ENCODE data around the gene TM2D3. TPM values are rescaled to one million over a fixed set of nuclear protein-coding genes. Genes with fewer than 3 reads are reported as not detected.
"Not testable (repeated sequence)": the region's sequence is repeated elsewhere in the genome, so short reads cannot be mapped to it uniquely, and the experiment has no call there.

TM2D3 gene
- total RNA-seq, 1 donor from 2014 or later: 49.6 TPM

GRCh38 chr15:101657968-101658784, 6.0 kb upstream of the TM2D3 start:
- no peaks in the 10 kb centered on the region for H3K27me3 ChIP-seq (ENCODE audit: control insufficient read depth in 3 of 3, insufficient read depth in 3 of 3, low read length in 3 of 3)
- H3K4me3 ChIP-seq (ENCODE audit: low read length in 3 of 3): no peak overlapping the region
- no peak overlapping the region for H3K27ac ChIP-seq (ENCODE audit: low read depth, low read length)
- peaks cover 13 to 21% (median 16%) of the 10 kb centered on the region in 3 donors for H3K36me3 ChIP-seq (ENCODE audit: control insufficient read depth in 3 of 3, insufficient read depth in 3 of 3, low read length in 3 of 3)
- no peaks in the 10 kb centered on the region for H3K9me3 ChIP-seq (ENCODE audit: control insufficient read depth in 3 of 3, low read length in 3 of 3)
- no peak overlapping the region for H3K9ac ChIP-seq (ENCODE audit: low read depth in 1 of 3, low read length in 3 of 3)
- peaks cover 0 to 2% (median 1%) of the 10 kb centered on the region in 3 donors for H3K4me1 ChIP-seq (ENCODE audit: control insufficient read depth in 3 of 3, insufficient read depth in 3 of 3, low read length in 3 of 3)

DNA sequence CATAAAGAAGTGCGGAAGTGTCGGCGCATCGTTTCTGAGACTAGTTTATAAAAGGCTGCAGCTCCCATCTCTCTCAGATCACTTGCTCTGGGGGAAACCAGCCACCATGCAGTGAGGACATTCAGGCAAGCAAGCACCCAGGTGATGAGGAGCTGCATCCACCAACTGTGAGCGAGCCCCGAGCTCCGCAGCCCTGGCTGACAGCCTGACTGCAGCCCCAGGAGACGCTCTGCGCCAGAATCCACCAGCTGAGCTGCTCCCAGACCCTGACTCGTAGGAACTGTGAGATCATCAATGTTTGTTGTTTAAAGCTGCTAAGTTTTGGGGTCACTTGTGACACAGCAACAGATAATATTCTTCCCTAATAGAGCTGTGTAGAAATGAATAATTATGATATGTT, 5.0 kb upstream of the TM2D3 start:
- Histone ChIP-seq H3K4me1 (ENCODE audit: control insufficient read depth in 3 of 3, insufficient read depth in 3 of 3, low read length in 3 of 3) (peaks cover 3 to 10% (median 6%) of the 10 kb centered on the region in 3 donors), H3K27ac (ENCODE audit: low read depth, low read length) (no peak overlapping the region), H3K9me3 (ENCODE audit: control insufficient read depth in 3 of 3, low read length in 3 of 3) (no peaks in the 10 kb centered on the region), H3K36me3 (ENCODE audit: control insufficient read depth in 3 of 3, insufficient read depth in 3 of 3, low read length in 3 of 3) (peaks cover 13 to 21% (median 16%) of the 10 kb centered on the region in 3 donors), H3K9ac (ENCODE audit: low read depth in 1 of 3, low read length in 3 of 3) (no peak overlapping the region), H3K4me3 (ENCODE audit: low read length in 3 of 3) (no peak overlapping the region), H3K27me3 (ENCODE audit: control insufficient read depth in 3 of 3, insufficient read depth in 3 of 3, low read length in 3 of 3) (no peaks in the 10 kb centered on the region)

DNA sequence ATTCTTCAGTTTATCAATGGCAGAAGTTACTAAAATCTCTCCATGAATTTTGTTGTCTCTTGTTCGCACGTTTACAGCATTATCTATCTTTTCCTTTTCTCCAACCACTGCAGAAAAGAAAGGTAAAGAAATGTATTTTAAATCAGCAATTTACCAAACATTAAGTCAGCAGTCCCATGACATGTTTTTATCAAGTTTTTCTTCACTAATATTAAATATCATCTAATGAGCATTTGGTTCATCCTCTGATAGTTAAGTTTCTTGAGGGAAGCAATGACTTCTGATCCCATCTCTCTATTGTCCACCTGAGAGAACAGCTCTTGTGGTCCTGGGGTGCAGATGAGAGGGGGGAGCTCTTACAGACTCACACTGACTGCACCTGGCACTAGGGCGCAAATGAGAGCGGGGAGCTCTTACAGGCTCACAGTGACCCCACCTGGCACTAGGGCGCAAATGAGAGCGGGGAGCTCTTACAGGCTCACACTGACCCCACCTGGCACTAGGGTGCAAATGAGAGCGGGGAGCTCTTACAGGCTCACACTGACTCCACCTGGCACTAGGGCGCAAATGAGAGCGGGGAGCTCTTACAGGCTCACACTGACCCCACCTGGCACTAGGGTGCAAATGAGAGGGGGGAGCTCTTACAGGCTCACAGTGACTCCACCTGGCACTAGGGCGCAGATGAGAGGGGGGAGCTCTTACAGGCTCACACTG, 2.6 kb upstream of the TM2D3 start:
- Histone ChIP-seq H3K27ac (ENCODE audit: low read depth, low read length) (peak overlapping the region; percentile 1), H3K36me3 (ENCODE audit: control insufficient read depth in 3 of 3, insufficient read depth in 3 of 3, low read length in 3 of 3) (peaks cover 5 to 12% (median 6%) of the 10 kb centered on the region in 3 donors), H3K4me1 (ENCODE audit: control insufficient read depth in 3 of 3, insufficient read depth in 3 of 3, low read length in 3 of 3) (peaks cover 17 to 30% (median 23%) of the 10 kb centered on the region in 3 donors)
- H3K4me3 ChIP-seq (ENCODE audit: low read length in 3 of 3); H3K9ac ChIP-seq (ENCODE audit: low read depth in 1 of 3, low read length in 3 of 3); H3K9me3 ChIP-seq (ENCODE audit: control insufficient read depth in 3 of 3, low read length in 3 of 3); H3K27me3 ChIP-seq (ENCODE audit: control insufficient read depth in 3 of 3, insufficient read depth in 3 of 3, low read length in 3 of 3): not testable (repeated sequence)

- Histone ChIP-seq H3K27me3 (ENCODE audit: control insufficient read depth in 3 of 3, insufficient read depth in 3 of 3, low read length in 3 of 3) (no peaks in the 10 kb centered on the region), H3K9ac (ENCODE audit: low read depth in 1 of 3, low read length in 3 of 3) (no peak overlapping the region), H3K9me3 (ENCODE audit: control insufficient read depth in 3 of 3, low read length in 3 of 3) (no peaks in the 10 kb centered on the region), H3K4me3 (ENCODE audit: low read length in 3 of 3) (no peak overlapping the region), H3K36me3 (ENCODE audit: control insufficient read depth in 3 of 3, insufficient read depth in 3 of 3, low read length in 3 of 3) (peaks cover 4 to 15% (median 8%) of the 10 kb centered on the region in 3 donors), H3K4me1 (ENCODE audit: control insufficient read depth in 3 of 3, insufficient read depth in 3 of 3, low read length in 3 of 3) (peaks cover 18 to 32% (median 29%) of the 10 kb centered on the region in 3 donors), H3K27ac (ENCODE audit: low read depth, low read length) (peak overlapping the region; percentile 1)
Measured at GRCh38 chr15:101654171-101654570, 2.0 kb upstream of the TM2D3 start.

- Histone ChIP-seq H3K27me3 (ENCODE audit: control insufficient read depth in 3 of 3, insufficient read depth in 3 of 3, low read length in 3 of 3) (no peaks in the 10 kb centered on the region), H3K4me1 (ENCODE audit: control insufficient read depth in 3 of 3, insufficient read depth in 3 of 3, low read length in 3 of 3) (peaks cover 18 to 32% (median 29%) of the 10 kb centered on the region in 3 donors), H3K9ac (ENCODE audit: low read depth in 1 of 3, low read length in 3 of 3) (peak overlapping the region; percentile 94 to 97 (median 96)), H3K9me3 (ENCODE audit: control insufficient read depth in 3 of 3, low read length in 3 of 3) (no peaks in the 10 kb centered on the region), H3K36me3 (ENCODE audit: control insufficient read depth in 3 of 3, insufficient read depth in 3 of 3, low read length in 3 of 3) (peaks cover 10 to 20% (median 17%) of the 10 kb centered on the region in 3 donors), H3K4me3 (ENCODE audit: low read length in 3 of 3) (peak overlapping the region; percentile 90 to 98 (median 97)), H3K27ac (ENCODE audit: low read depth, low read length) (peak overlapping the region; percentile 96)
Measured at GRCh38 chr15:101652786-101653430, 727 bp upstream of the TM2D3 start.

- Histone ChIP-seq H3K9me3 (ENCODE audit: control insufficient read depth in 3 of 3, low read length in 3 of 3) (no peaks in the 10 kb centered on the region), H3K36me3 (ENCODE audit: control insufficient read depth in 3 of 3, insufficient read depth in 3 of 3, low read length in 3 of 3) (peaks cover 10 to 28% (median 15%) of the 10 kb centered on the region in 3 donors), H3K9ac (ENCODE audit: low read depth in 1 of 3, low read length in 3 of 3) (peak overlapping the region; percentile 96 to 97 (median 96)), H3K4me3 (ENCODE audit: low read length in 3 of 3) (peak overlapping the region; percentile 97 to 98 (median 97)), H3K27me3 (ENCODE audit: control insufficient read depth in 3 of 3, insufficient read depth in 3 of 3, low read length in 3 of 3) (no peaks in the 10 kb centered on the region), H3K4me1 (ENCODE audit: control insufficient read depth in 3 of 3, insufficient read depth in 3 of 3, low read length in 3 of 3) (peaks cover 25 to 38% (median 30%) of the 10 kb centered on the region in 3 donors), H3K27ac (ENCODE audit: low read depth, low read length) (peak overlapping the region; percentile 96)
Measured at GRCh38 chr15:101651554-101652097, 555 bp downstream of the TM2D3 start.

- Histone ChIP-seq H3K4me1 (ENCODE audit: control insufficient read depth in 3 of 3, insufficient read depth in 3 of 3, low read length in 3 of 3) (peaks cover 26 to 43% (median 35%) of the 10 kb centered on the region in 3 donors), H3K9ac (ENCODE audit: low read depth in 1 of 3, low read length in 3 of 3) (peak overlapping the region in 2 of 3 donors; percentile 4 to 10), H3K9me3 (ENCODE audit: control insufficient read depth in 3 of 3, low read length in 3 of 3) (no peaks in the 10 kb centered on the region), H3K4me3 (ENCODE audit: low read length in 3 of 3) (no peak overlapping the region), H3K27ac (ENCODE audit: low read depth, low read length) (no peak overlapping the region), H3K36me3 (ENCODE audit: control insufficient read depth in 3 of 3, insufficient read depth in 3 of 3, low read length in 3 of 3) (peaks cover 10 to 35% (median 20%) of the 10 kb centered on the region in 3 donors), H3K27me3 (ENCODE audit: control insufficient read depth in 3 of 3, insufficient read depth in 3 of 3, low read length in 3 of 3) (no peaks in the 10 kb centered on the region)
Measured at GRCh38 chr15:101650145-101650544, 2.0 kb downstream of the TM2D3 start.

GRCh38 chr15:101648356-101648755, 3.8 kb downstream of the TM2D3 start:
- Histone ChIP-seq H3K36me3 (ENCODE audit: control insufficient read depth in 3 of 3, insufficient read depth in 3 of 3, low read length in 3 of 3) (peaks cover 19 to 47% (median 33%) of the 10 kb centered on the region in 3 donors), H3K9me3 (ENCODE audit: control insufficient read depth in 3 of 3, low read length in 3 of 3) (no peaks in the 10 kb centered on the region), H3K27me3 (ENCODE audit: control insufficient read depth in 3 of 3, insufficient read depth in 3 of 3, low read length in 3 of 3) (no peaks in the 10 kb centered on the region), H3K4me1 (ENCODE audit: control insufficient read depth in 3 of 3, insufficient read depth in 3 of 3, low read length in 3 of 3) (peaks cover 26 to 42% (median 35%) of the 10 kb centered on the region in 3 donors), H3K4me3 (ENCODE audit: low read length in 3 of 3) (no peak overlapping the region), H3K27ac (ENCODE audit: low read depth, low read length) (no peak overlapping the region), H3K9ac (ENCODE audit: low read depth in 1 of 3, low read length in 3 of 3) (no peak overlapping the region)

GRCh38 chr15:101647251-101647650, 4.9 kb downstream of the TM2D3 start:
- Histone ChIP-seq H3K4me1 (ENCODE audit: control insufficient read depth in 3 of 3, insufficient read depth in 3 of 3, low read length in 3 of 3) (peaks cover 26 to 32% (median 29%) of the 10 kb centered on the region in 3 donors), H3K27me3 (ENCODE audit: control insufficient read depth in 3 of 3, insufficient read depth in 3 of 3, low read length in 3 of 3) (no peaks in the 10 kb centered on the region), H3K4me3 (ENCODE audit: low read length in 3 of 3) (no peak overlapping the region), H3K9ac (ENCODE audit: low read depth in 1 of 3, low read length in 3 of 3) (no peak overlapping the region), H3K9me3 (ENCODE audit: control insufficient read depth in 3 of 3, low read length in 3 of 3) (no peaks in the 10 kb centered on the region), H3K36me3 (ENCODE audit: control insufficient read depth in 3 of 3, insufficient read depth in 3 of 3, low read length in 3 of 3) (peaks cover 22 to 51% (median 37%) of the 10 kb centered on the region in 3 donors), H3K27ac (ENCODE audit: low read depth, low read length) (peak overlapping the region; percentile 61)
